GM12874 (cell line): ENCODE measurements around the gene AHNAK.

ENCODE experiments used
- CTCF ChIP-seq: IDR thresholded peaks from 2 replicates; pipeline ENCODE4 v1.5.1; 2011; ENCODE audit warnings: low read depth, mild to moderate bottlenecking, control low read depth, low read length, moderate library complexity; ENCODE audit not compliant: insufficient read depth

Gene AHNAK

DNA sequence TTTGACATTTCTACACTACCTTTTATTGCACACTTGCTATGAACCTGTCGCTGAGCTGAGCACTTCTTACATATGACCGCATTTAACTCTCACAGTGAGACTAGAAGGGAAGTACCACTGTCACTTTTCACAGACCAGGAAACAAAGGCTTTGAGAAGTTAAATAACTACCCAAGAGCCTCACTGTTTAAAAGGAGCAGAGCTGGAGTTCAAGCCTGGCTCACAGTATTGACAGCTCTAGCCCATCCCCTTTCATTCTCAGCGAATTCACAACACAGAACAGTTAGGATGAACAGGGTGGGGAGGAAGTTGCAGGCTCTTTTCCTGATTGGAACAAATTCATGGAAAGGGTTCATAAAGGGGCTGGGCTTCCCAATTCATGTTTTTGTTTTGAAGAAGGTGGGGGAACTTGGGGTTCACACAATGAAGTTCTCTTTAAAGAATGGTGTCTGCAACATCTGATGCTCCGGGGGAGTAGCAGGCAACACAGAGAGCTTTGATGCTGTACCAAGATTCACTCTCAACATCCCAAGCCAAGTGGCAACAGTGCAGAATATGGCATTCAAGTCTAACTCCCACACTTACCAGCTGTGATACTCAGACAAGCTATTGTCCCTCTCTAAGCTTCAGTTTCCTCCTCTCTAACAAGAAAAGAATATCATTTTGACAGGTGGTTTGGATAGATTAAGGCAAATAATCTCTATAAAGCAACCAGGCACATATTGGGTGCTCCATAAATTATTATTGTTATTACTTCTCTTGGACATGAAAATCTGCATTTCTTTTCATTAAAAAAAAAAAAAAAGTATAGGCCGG lies 110.6 kb downstream of the AHNAK start:
- no peak for TF ChIP-seq CTCF

- no peak for TF ChIP-seq CTCF
Measured at GRCh38 chr11:62433904-62434276, 112.7 kb downstream of the AHNAK start.

GRCh38 chr11:62433141-62433903 lies 113.3 kb downstream of the AHNAK start:
- no peak for TF ChIP-seq CTCF

- no peak for TF ChIP-seq CTCF
Measured at GRCh38 chr11:62432695-62433094, 113.9 kb downstream of the AHNAK start.

GRCh38 chr11:62431171-62431901 lies 115.3 kb downstream of the AHNAK start:
- TF ChIP-seq CTCF, result no peak

DNA sequence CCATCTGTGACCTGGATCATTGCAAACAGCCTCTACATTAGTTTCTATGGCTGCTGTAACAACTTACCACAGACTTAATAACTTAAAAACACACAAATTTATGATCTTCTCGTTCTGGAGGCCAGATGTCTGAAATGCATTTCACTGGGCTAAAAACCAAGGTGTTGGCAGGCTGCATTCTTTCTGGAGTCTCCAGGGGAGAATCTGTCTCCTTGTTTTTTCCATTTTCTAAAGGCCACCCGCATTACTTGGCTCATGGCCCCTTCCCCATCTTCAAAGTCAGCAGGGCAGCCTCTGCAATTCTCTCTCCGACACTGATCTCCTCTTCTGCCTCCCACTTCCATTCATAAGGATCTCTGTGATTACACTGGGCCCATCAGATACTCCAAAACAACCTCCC lies 116.2 kb downstream of the AHNAK start:
- no peak for TF ChIP-seq CTCF
